Type B pancreatic cell (in vitro differentiated cells): ENCODE results near the gene UTF1. TPM values are rescaled to one million over a fixed set of nuclear protein-coding genes. Genes with fewer than 3 reads are reported as not detected.

Experiments
- DNase-seq: peaks from one replicate; pipeline ENCODE4 v3.0.0; 2021; ENCODE audit warnings: mixed read lengths; ENCODE audit not compliant: unreplicated experiment; ENCODE audit errors: extremely low spot score
- H3K27ac Mint-ChIP-seq: 2 replicates; pipeline ENCODE4 v1.8.0; 2021; ENCODE audit warnings: mild to moderate bottlenecking, mixed read lengths
- H3K27me3 Mint-ChIP-seq: 2 replicates; pipeline ENCODE4 v1.8.0; 2021; ENCODE audit warnings: mixed read lengths
- H3K36me3 Mint-ChIP-seq: 2 replicates; pipeline ENCODE4 v1.8.0; 2021; ENCODE audit warnings: mixed read lengths
- H3K4me1 Mint-ChIP-seq: one replicate; pipeline ENCODE4 v1.8.0; 2021; ENCODE audit warnings: mixed read lengths; ENCODE audit not compliant: unreplicated experiment
- H3K4me3 Mint-ChIP-seq: 2 replicates; pipeline ENCODE4 v1.8.0; 2021; ENCODE audit warnings: mild to moderate bottlenecking, mixed read lengths
- H3K9me3 Mint-ChIP-seq: 2 replicates; pipeline ENCODE4 v1.8.0; 2021; ENCODE audit warnings: mixed read lengths
- CTCF ChIP-seq: fragments of 200-600 bp; sonication (generic); conservative IDR thresholded peaks from 2 replicates; pipeline ENCODE4 v1.5.0; 2021; ENCODE audit warnings: antibody characterized with exemption, mild to moderate bottlenecking
- total RNA-seq: library from RNA; stranded (reverse); gene quantifications from 2 replicates; pipeline ENCODE4 v1.2.1, GENCODE V29; 2021; ENCODE audit warnings: low replicate concordance

Gene UTF1
- total RNA-seq, 1 donor from 2014 or later, result not detected

DNA sequence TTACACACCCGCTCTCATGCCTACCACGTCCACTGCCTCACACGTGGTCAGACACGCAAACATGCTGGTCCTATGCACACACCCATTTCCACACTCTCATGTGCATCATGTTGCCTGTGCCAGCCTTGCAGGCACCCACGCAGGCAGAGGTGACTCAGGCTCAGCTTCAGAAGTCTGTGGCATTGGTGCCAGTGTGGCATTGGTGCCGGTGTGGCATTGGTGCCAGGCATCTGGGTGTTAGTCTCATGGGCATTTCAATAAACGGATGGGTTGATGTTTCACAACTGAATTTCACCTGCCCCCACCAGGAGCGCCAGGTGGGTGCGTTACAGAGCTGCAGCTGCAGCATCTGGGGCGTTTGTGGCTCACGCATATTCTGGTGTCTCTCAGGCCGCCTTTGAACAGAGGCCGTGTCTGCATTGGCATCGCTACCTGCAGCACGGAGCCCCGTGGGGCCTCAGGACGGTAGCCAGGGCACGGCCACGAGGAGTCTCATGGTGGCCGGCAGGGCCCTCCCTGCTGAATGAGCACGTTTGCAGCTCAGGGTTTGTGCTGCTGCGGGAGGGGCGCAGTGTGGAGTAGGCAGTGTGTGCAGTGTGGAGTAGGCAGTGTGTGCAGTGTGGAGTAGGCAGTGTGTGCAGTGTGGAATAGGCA, 45.3 kb upstream of the UTF1 start:
- H3K36me3 Mint-ChIP-seq, result no peaks in the 10 kb centered on the region
- no peak overlapping the region for H3K4me3 Mint-ChIP-seq
- H3K4me1 Mint-ChIP-seq, result no peaks in the 10 kb centered on the region
- no peaks in the 10 kb centered on the region for H3K27me3 Mint-ChIP-seq
- DNase-seq, result no peak
- no peaks in the 10 kb centered on the region for H3K9me3 Mint-ChIP-seq
- H3K27ac Mint-ChIP-seq, result no peak overlapping the region
- no peak for TF ChIP-seq CTCF

- no peak overlapping the region for H3K27ac Mint-ChIP-seq
- no peak overlapping the region for H3K4me3 Mint-ChIP-seq
- H3K4me1 Mint-ChIP-seq, result no peaks in the 10 kb centered on the region
- H3K9me3 Mint-ChIP-seq, result no peaks in the 10 kb centered on the region
- DNase-seq, result no peak
- TF ChIP-seq CTCF, result no peak
- H3K36me3 Mint-ChIP-seq, result no peaks in the 10 kb centered on the region
- no peaks in the 10 kb centered on the region for H3K27me3 Mint-ChIP-seq
These were observed 44.6 kb upstream of the UTF1 start for GRCh38 chr10:133185421-133185820.

GRCh38 chr10:133185916-133186315, 44.1 kb upstream of the UTF1 start:
- TF ChIP-seq CTCF, result no peak
- H3K36me3 Mint-ChIP-seq, result no peaks in the 10 kb centered on the region
- no peaks in the 10 kb centered on the region for H3K27me3 Mint-ChIP-seq
- H3K9me3 Mint-ChIP-seq, result no peaks in the 10 kb centered on the region
- DNase-seq, result no peak
- no peaks in the 10 kb centered on the region for H3K4me1 Mint-ChIP-seq
- H3K27ac Mint-ChIP-seq, result no peak overlapping the region
- H3K4me3 Mint-ChIP-seq, result no peak overlapping the region

DNA sequence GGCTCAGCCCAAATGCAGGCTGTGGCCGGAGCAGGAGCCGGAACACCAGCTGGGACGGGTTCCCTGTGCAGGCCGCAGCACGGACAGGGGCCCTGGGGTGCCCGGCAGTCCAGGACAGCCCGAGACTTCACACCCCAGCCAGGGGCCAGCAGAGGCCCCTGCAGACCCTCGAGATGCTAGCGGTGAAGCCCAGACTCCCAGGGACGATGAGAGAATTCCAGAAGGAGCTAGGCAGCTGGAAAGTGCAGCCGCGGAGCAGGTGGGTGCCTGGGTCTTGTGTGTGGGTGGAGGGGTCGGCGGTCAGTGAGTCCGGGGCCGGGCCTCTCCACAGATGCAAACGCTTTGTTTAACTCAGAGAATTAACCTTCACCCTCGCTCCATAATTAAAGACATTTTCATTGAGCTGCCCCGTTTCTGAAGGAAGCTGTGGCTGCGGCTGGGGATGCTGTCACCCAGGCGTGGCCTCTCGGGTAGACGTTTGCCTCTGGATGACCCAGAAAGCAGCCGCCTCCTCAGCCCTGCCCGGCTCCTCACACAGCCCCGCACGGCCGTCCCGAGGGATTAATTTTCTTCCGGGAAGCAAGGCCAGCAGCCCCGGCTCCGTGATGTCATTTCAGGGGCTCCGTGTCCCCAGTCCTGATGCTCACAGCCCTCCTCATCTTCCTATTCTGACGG, 43.5 kb upstream of the UTF1 start:
- no peak overlapping the region for H3K4me3 Mint-ChIP-seq
- TF ChIP-seq CTCF, result no peak
- DNase-seq, result no peak
- H3K27ac Mint-ChIP-seq, result no peak overlapping the region
- no peaks in the 10 kb centered on the region for H3K36me3 Mint-ChIP-seq
- H3K9me3 Mint-ChIP-seq, result no peaks in the 10 kb centered on the region
- no peaks in the 10 kb centered on the region for H3K27me3 Mint-ChIP-seq
- H3K4me1 Mint-ChIP-seq, result no peaks in the 10 kb centered on the region

DNA sequence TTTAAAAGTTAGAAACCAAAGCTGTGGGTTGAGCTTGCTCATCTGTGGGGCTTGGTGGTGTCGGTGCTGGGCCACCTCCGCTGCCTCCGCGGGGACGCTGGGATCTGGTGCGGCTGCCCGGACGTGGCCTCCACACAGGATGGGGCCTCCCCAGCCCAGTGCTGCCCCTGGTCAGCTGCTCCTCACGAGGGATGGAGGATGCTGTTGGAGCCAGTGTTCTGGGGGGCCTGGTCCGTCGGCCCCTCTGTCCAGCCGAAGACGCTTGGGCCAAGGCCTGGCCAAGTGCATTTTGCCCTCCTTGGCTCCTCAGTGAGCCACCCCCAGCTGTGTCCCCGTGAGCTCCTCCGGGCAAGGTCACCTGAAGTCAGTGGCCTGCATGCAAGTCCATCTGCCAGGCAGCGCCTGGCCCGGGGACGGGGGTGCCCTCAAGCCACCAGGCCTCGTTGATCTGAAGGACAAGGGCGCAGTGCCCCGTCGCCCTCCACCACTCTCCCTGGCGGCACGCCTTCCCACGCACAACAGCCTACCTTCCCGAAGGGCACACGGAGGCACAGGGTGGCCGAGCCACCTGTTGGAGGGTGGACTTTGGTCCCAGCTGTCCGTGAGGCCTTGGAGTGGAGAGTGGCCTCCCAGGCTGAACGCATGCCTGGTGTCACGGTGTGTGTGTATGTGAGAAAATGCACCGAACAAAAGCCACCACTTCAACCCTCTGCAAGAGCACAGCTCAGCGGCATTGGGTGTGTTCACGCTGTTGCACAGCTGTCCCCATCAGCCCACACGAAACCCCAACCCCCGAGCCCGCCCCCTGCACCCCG, 42.7 kb upstream of the UTF1 start:
- DNase-seq, result no peak
- Mint-ChIP-seq H3K9me3 (no peaks in the 10 kb centered on the region), H3K36me3 (no peaks in the 10 kb centered on the region), H3K27me3 (peaks cover 4% of the 10 kb centered on the region), H3K4me1 (no peaks in the 10 kb centered on the region), H3K27ac (no peak overlapping the region), H3K4me3 (no peak overlapping the region)
- TF ChIP-seq CTCF, result no peak
